Prostate gland (tissue), 1 donor: ENCODE results near the gene ST14.

ENCODE experiments used
- POLR2A ChIP-seq: fragments of 450-650 bp; IDR thresholded peaks from one replicate; pipeline ENCODE4 v1.6.1; 2016; ENCODE audit warnings: antibody characterized with exemption, mild to moderate bottlenecking
- POLR2AphosphoS5 ChIP-seq: sonication (generic); formaldehyde crosslinking; IDR thresholded peaks from one replicate; pipeline ENCODE4 v1.6.1; 2017; ENCODE audit warnings: antibody characterized with exemption

DNA sequence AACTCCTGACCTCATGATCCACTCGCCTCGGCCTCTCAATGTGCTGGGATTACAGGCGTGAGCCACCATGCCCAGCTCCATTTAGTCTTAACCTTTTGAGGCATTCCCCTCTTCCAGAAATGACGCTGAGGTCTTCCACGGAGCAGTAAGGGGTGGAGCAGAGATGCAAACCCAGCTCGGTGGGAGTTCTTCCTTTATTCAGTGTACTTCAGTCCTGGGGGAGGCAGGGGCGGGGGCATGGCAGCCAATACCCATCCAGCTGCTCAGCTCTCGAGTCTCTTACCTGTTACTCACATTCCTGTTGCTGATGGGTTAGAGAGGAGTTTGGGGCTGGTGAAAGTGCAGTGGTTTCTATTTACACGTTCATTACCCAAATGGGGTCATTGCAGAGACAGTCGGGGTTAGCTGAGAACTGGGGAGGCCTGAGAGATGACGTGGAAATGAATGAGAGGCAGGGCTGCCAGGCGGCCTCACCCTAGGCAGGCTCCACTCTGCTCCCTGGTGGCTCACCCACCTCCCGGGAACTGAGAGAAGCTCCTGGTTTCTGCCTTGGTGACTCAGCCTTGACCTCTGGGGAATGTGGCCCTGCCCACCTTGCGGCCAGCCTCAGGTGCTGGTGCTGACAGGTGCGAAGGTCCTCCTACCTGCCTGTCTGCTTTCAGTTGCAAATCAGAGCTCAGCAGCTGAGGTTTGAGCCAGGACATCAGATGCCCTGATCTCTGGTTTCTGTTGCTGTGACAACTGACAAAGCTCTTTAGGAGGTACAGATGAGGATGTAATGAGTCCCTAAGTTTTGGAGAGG is 13.4 kb upstream of the ST14 start:
- TF ChIP-seq POLR2AphosphoS5 (no peak), POLR2A (no peak)
